Keratinocyte (primary cell): ENCODE measurements around the gene CTNNA2. TPM values are rescaled to one million over a fixed set of nuclear protein-coding genes. Genes with fewer than 3 reads are reported as not detected.

Experiments used
- DNase-seq: peaks from one replicate; pipeline ENCODE4 v3.0.0-alpha.2; 2011; ENCODE audit warnings: low read depth, missing footprints, low spot score
- FAIRE-seq: peaks from 2 replicates; lab custom pipeline; 2011; peaks lifted over from hg19 to GRCh38; lab: Jason Lieb, UNC
- H2AFZ ChIP-seq: 2 replicates; pipeline ENCODE4 v1.6.0; 2012; ENCODE audit warnings: low read length, control low read depth, inconsistent platforms; ENCODE audit not compliant: control insufficient read depth
- H3K27ac ChIP-seq: 2 replicates; pipeline ENCODE4 v1.5.1; 2011; ENCODE audit warnings: low read length; ENCODE audit not compliant: control insufficient read depth, insufficient read depth
- H3K27me3 ChIP-seq: 3 replicates; pipeline ENCODE4 v1.6.0; 2011; ENCODE audit warnings: low read length; ENCODE audit not compliant: control insufficient read depth, insufficient read depth; ENCODE audit errors: extremely low read depth
- H3K36me3 ChIP-seq, 2 experiments: 2 replicates in 1 of 2; 3 replicates in 1 of 2; pipeline ENCODE4 v1.5.1; 2011; ENCODE audit warnings: low read length in 2 of 2, mild to moderate bottlenecking in 1 of 2; ENCODE audit not compliant: control insufficient read depth in 2 of 2, insufficient read depth in 2 of 2; ENCODE audit errors: extremely low read depth in 1 of 2
- H3K4me1 ChIP-seq: 3 replicates; pipeline ENCODE4 v1.5.1; 2011; ENCODE audit warnings: low read length; ENCODE audit not compliant: control insufficient read depth, insufficient read depth; ENCODE audit errors: extremely low read depth
- H3K4me2 ChIP-seq: 3 replicates; pipeline ENCODE4 v1.6.0; 2011; ENCODE audit warnings: low read depth, low read length; ENCODE audit not compliant: control insufficient read depth, insufficient read depth; ENCODE audit errors: extremely low read depth
- H3K4me3 ChIP-seq, 3 experiments: fragments of 200-600 bp in 1 of 3; sonication (generic) in 1 of 3; 2 replicates in 2 of 3; 3 replicates in 1 of 3; pipeline ENCODE4 v1.5.1; 2011 to 2016; ENCODE audit warnings: low read length in 3 of 3, mild to moderate bottlenecking in 3 of 3, control low read depth in 2 of 3, inconsistent platforms in 1 of 3, low read depth in 1 of 3, mixed read lengths in 1 of 3, mixed run types in 1 of 3, moderate library complexity in 1 of 3; ENCODE audit not compliant: control insufficient read depth in 2 of 3, insufficient read depth in 2 of 3; ENCODE audit errors: extremely low read depth in 1 of 3
- H3K79me2 ChIP-seq: 2 replicates; pipeline ENCODE4 v1.6.0; 2012; ENCODE audit warnings: low read length; ENCODE audit not compliant: control insufficient read depth, insufficient read depth
- H3K9ac ChIP-seq: 3 replicates; pipeline ENCODE4 v1.6.0; 2011; ENCODE audit warnings: low read length; ENCODE audit not compliant: control insufficient read depth, insufficient read depth; ENCODE audit errors: extremely low read depth
- H3K9me1 ChIP-seq: 3 replicates; pipeline ENCODE4 v1.6.0; 2011; ENCODE audit warnings: low read length; ENCODE audit not compliant: control insufficient read depth, insufficient read depth; ENCODE audit errors: extremely low read depth
- H3K9me3 ChIP-seq: 2 replicates; pipeline ENCODE4 v1.5.1; 2012; ENCODE audit warnings: low read depth, low read length; ENCODE audit not compliant: control insufficient read depth
- H4K20me1 ChIP-seq: 3 replicates; pipeline ENCODE4 v1.6.0; 2011; ENCODE audit warnings: low read length; ENCODE audit not compliant: control insufficient read depth, insufficient read depth; ENCODE audit errors: extremely low read depth
- EZH2 ChIP-seq: IDR thresholded peaks from one replicate; pipeline ENCODE4 v1.6.1; 2012; ENCODE audit warnings: inconsistent platforms, mild to moderate bottlenecking, low read length, moderate library complexity
- dilution Hi-C: fragments of 300-500 bp; cut with MboI; formaldehyde crosslinking; loops from one replicate; pipeline ENCODE4 v1.7.0; 2020; ENCODE audit warnings: low sequenced_read_pairs; ENCODE audit not compliant: extremely low pct_ligation_motif_present
- polyA plus RNA-seq, 5 experiments: library from polyadenylated mRNA; depleted of rRNA in 3 of 5; stranded (reverse) in 3 of 5; stranded (forward) in 1 of 5; unstranded in 1 of 5; fragments of >200 nt; gene quantifications; 1 replicate in 1 of 5; 2 replicates in 3 of 5; 3 replicates in 1 of 5; pipeline versions ENCODE4 v1.2.1 to v1.2.3, GENCODE V29; 2011 to 2012; ENCODE audit warnings: missing spikeins in 2 of 5, low read depth in 1 of 5, low replicate concordance in 1 of 5
- TF ChIP-seq, protein P1 (sequence below), 3 experiments: IDR thresholded peaks in 1 of 3; conservative IDR thresholded peaks in 1 of 3; optimal IDR thresholded peaks in 1 of 3; 2 replicates in 2 of 3; 3 replicates in 1 of 3; pipeline versions ENCODE3 to v1.5.1; 2011; ENCODE audit warnings: low read length in 3 of 3, mild to moderate bottlenecking in 3 of 3, moderate library complexity in 2 of 3, control low read depth in 1 of 3, inconsistent platforms in 1 of 3; ENCODE audit not compliant: insufficient read depth in 2 of 3; ENCODE audit errors: extremely low read depth in 1 of 3

The CTNNA2 gene
- polyA plus RNA-seq, 1 donor (not counting 4 experiments of a cell fraction or from before 2014, with no cell fraction given), result not detected

DNA sequence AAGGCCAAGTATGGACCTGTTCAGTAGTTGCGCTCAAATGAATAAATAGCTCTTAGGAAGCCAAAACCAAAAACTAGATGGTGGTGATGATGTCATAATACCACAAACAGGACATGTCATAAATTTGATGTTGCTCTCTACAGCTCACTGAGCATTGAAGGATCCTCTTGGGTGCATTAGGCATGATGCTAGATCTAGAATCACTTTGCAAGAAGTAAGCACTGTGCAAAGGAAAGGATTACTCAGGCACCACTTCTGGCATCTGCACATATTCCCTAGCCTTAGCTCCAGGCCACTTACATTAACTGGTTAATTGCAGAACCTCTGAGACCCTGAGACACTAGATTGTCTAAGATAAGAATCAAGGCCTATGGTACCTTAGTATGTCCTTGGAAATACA lies 733.7 kb downstream of the CTNNA2 start:
- H3K4me3 ChIP-seq, result no peak overlapping the region
- H3K9ac ChIP-seq, result no peak overlapping the region
- H4K20me1 ChIP-seq, result no peaks in the 10 kb centered on the region
- TF ChIP-seq, protein P1, sequence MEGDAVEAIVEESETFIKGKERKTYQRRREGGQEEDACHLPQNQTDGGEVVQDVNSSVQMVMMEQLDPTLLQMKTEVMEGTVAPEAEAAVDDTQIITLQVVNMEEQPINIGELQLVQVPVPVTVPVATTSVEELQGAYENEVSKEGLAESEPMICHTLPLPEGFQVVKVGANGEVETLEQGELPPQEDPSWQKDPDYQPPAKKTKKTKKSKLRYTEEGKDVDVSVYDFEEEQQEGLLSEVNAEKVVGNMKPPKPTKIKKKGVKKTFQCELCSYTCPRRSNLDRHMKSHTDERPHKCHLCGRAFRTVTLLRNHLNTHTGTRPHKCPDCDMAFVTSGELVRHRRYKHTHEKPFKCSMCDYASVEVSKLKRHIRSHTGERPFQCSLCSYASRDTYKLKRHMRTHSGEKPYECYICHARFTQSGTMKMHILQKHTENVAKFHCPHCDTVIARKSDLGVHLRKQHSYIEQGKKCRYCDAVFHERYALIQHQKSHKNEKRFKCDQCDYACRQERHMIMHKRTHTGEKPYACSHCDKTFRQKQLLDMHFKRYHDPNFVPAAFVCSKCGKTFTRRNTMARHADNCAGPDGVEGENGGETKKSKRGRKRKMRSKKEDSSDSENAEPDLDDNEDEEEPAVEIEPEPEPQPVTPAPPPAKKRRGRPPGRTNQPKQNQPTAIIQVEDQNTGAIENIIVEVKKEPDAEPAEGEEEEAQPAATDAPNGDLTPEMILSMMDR (optimal IDR thresholded peaks at IDR 0.05 in 1 of 3, IDR thresholded peaks at IDR 0.05 in 1 of 3, conservative IDR thresholded peaks at IDR 0.05 in 1 of 3; ENCODE audit: extremely low read depth in 1 of 3, insufficient read depth in 2 of 3, low read length in 3 of 3), result no peak
- TF ChIP-seq EZH2, result no peak
- H2AFZ ChIP-seq, result no peak overlapping the region
- no peak for DNase-seq
- H3K4me2 ChIP-seq, result no peak overlapping the region
- no peaks in the 10 kb centered on the region for H3K9me1 ChIP-seq
- no peaks in the 10 kb centered on the region for H3K9me3 ChIP-seq
- FAIRE-seq, result no peak
- H3K27ac ChIP-seq, result no peak overlapping the region
- H3K27me3 ChIP-seq, result no peaks in the 10 kb centered on the region
- no peaks in the 10 kb centered on the region for H3K79me2 ChIP-seq
- dilution Hi-C loops, result no loop called here
- no peaks in the 10 kb centered on the region for H3K4me1 ChIP-seq
- H3K36me3 ChIP-seq, result no peaks in the 10 kb centered on the region

DNA sequence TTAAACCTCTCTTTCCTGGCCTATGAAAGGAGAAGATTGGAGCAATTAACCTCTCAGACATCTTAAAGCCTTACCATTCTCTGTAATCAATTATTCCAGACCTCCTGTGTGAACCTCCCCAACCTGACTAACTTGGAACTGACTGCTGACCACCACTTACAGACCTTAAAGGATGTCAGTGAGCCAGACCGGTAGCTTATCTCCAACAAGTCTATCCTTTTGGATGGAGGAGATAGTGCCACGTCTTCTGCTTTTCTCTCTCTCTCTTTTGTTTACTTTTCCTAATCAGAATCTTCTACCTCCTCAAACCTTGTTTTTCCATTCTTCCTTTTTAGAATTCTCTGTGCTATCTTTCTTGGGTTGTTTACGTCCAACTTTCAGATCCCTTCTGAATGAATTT lies 734.5 kb downstream of the CTNNA2 start:
- H3K36me3 ChIP-seq, result no peaks in the 10 kb centered on the region
- TF ChIP-seq, protein P1 (optimal IDR thresholded peaks at IDR 0.05 in 1 of 3, IDR thresholded peaks at IDR 0.05 in 1 of 3, conservative IDR thresholded peaks at IDR 0.05 in 1 of 3; ENCODE audit: extremely low read depth in 1 of 3, insufficient read depth in 2 of 3, low read length in 3 of 3), result no peak
- no peak for TF ChIP-seq EZH2
- DNase-seq, result no peak
- dilution Hi-C loops, result no loop called here
- H2AFZ ChIP-seq, result no peak overlapping the region
- H3K27ac ChIP-seq, result no peak overlapping the region
- no peak overlapping the region for H3K4me3 ChIP-seq
- no peaks in the 10 kb centered on the region for H3K27me3 ChIP-seq
- H3K9me1 ChIP-seq, result no peaks in the 10 kb centered on the region
- no peak overlapping the region for H3K9ac ChIP-seq
- no peaks in the 10 kb centered on the region for H3K4me1 ChIP-seq
- H3K79me2 ChIP-seq, result no peaks in the 10 kb centered on the region
- no peaks in the 10 kb centered on the region for H3K9me3 ChIP-seq
- H3K4me2 ChIP-seq, result no peak overlapping the region
- no peaks in the 10 kb centered on the region for H4K20me1 ChIP-seq
- FAIRE-seq, result no peak
